ENCODE measurements around the gene JTB.

JTB gene

DNA sequence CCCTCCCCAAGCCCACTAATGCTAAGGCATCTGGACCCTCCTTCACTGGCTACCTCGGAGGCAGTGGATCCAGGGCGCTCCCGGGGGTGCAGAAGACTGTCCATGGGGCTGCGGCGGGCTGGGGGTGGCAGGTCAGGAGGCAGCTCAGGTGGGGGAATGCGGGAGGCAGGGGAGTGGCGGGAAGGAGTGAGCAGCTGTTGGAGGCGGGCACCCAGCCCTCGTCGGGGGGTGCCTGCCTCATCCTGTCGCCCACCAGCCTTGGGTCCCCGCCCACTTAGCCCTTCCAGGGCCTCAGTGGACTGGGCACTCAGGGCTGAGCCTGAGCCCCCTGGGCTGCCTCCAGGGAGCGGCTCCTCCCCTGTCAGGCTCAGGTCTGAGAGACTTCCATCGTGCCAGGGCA is 44.0 kb downstream of the JTB start:
- ChIA-PET POLR2A (no interaction called here), CTCF (interaction anchor here (3.4 kb wide), 1 partner anchor 12 kb away, joined by 15 read pairs; the partner anchor contains the start of gene DENND4B)
- DNase-seq (ENCODE audit: extremely low spot score): no peak
- TF ChIP-seq, protein P1, sequence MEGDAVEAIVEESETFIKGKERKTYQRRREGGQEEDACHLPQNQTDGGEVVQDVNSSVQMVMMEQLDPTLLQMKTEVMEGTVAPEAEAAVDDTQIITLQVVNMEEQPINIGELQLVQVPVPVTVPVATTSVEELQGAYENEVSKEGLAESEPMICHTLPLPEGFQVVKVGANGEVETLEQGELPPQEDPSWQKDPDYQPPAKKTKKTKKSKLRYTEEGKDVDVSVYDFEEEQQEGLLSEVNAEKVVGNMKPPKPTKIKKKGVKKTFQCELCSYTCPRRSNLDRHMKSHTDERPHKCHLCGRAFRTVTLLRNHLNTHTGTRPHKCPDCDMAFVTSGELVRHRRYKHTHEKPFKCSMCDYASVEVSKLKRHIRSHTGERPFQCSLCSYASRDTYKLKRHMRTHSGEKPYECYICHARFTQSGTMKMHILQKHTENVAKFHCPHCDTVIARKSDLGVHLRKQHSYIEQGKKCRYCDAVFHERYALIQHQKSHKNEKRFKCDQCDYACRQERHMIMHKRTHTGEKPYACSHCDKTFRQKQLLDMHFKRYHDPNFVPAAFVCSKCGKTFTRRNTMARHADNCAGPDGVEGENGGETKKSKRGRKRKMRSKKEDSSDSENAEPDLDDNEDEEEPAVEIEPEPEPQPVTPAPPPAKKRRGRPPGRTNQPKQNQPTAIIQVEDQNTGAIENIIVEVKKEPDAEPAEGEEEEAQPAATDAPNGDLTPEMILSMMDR (IDR thresholded peaks at IDR 0.05; ENCODE audit: control extremely low read depth, extremely low read depth, low read depth, missing control alignments): no peak

DNA sequence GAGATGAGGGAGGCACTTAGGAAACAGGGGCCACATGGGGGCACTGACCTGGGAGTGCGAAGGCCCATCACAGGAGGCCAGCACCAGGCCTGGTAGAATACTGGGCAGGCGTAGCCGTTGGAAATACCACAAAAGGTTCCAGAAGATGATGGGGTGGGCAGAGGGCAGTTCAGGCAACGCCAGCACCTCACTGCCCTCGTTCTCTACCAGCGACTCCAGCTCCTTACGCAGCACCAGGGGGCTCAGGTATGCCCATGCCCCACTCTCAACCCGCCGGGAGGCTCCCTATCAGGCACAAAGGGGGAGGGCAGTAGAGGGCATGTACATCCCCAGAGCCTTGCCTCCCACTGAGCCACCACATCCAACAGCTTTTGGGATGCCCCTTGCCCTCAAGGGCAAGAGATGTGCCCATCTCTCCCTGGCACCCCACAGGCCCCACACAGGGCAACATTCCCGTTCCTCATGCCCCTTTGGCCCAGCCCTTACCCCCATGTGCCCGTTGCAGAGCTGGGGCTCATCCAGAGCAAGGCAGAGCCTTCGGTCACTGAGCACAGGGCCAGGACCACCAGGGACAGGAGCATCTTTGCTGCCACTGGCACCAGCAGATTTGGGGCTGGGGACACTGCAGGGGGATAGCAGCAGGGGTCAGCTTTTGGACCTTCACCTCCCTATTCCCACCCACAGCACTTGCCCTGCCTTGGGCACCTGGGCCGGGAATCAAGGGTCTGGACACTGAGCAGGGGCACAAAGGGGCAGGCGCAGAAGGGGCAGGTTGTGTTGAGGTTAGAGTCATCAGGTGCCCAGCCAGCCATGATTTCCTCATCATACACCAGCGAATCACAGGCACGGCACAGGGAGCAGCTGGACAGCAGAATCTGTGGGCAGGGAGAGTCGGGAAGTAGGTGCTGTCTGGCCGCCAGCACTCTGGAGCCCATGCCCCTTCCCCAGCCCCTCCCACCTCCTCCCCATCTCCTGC is 45.0 kb downstream of the JTB start:
- POLR2A ChIA-PET: no interaction called here
- CTCF ChIA-PET: interaction anchor here (1.3 to 3.4 kb wide), 2 partner anchors 13 to 55 kb away, joined by 4 to 15 read pairs; partner anchors contain the start of gene DENND4B
- DNase-seq (ENCODE audit: extremely low spot score): no peak
- TF ChIP-seq, protein P1 (IDR thresholded peaks at IDR 0.05; ENCODE audit: control extremely low read depth, extremely low read depth, low read depth, missing control alignments): no peak

DNA sequence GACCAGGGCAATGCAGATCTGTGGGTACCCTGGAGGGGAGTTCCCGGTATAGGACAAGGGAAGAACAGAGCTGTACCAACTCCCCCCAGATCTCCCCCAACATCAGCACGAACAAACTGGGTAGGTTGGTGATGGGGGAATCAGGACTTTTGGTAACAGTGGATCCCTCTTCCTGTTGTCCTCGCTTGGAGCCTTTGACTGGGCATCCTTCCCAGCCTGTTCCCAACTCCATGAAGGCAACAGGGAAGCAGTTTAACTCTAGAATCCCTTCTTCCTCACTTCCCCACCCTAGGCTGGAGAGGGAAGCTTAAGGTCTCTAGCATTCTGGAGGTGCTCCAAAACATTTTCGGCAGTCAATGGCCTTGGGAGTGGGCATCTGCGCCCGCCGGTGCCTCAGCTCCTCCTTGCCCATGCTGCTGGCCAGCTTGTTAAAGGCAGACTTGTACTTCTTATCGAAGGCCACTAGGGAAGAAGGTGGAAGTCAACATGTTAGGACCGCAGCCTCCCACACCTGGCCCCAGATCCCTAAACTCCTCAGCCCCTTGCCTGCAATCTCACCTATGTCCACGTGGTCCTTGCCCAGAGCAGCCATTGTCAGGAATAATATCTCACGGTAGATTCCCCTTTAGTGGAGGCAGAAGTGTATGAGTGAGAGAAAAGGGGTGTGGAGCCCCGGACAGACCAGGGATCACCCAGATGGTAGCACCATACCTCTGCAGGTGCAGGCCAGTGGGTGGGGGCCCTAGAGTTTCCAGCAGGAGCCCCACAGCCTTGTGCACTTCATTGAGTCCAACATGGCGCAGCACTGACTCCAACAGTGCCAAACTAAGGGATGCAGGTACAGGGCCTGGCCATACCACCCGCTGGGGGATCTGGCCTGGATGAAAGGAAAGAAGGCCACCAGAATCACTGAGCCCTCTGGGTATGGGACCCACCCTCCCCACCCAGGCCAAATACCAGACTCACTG is 47.2 kb downstream of the JTB start:
- ChIA-PET POLR2A (interaction anchor here (0.9 kb wide), 1 partner anchor 61 kb away, joined by 3 read pairs; no protein-coding TSS in a partner anchor), CTCF (interaction anchor here (0.8 to 13.6 kb wide), 4 partner anchors 9 to 132 kb away, joined by 3 to 108 read pairs (median 4); partner anchors contain the start of gene DENND4B)
- no peak for DNase-seq (ENCODE audit: extremely low spot score)
- TF ChIP-seq, protein P1 (IDR thresholded peaks at IDR 0.05; ENCODE audit: control extremely low read depth, extremely low read depth, low read depth, missing control alignments): no peak

DNA sequence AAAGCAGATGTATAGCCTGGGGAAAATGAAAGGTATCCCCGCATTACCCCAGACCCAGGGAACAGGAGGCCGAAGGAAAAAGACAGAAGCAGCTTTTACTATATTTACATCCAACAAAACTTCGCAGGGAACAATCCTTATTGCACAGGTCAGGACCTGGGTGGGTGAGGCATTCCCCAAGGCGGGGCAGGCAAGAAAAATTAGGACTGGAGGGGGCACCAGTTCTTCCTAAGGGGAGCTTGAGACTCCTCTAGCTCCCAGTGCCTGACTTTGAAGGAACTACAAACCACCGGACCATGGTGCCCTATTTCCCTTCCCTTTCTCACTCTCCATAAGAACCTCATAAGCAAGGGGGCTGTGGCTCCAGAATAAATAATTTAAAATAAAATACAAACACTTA is 48.0 kb downstream of the JTB start:
- DNase-seq (ENCODE audit: extremely low spot score): no peak
- TF ChIP-seq, protein P1 (IDR thresholded peaks at IDR 0.05; ENCODE audit: control extremely low read depth, extremely low read depth, low read depth, missing control alignments): no peak
- ChIA-PET CTCF (interaction anchor here (0.8 to 13.6 kb wide), 5 partner anchors 8 to 157 kb away, joined by 3 to 108 read pairs (median 3); partner anchors contain the start of gene DENND4B), POLR2A (interaction anchor here (0.6 to 0.9 kb wide), 2 partner anchors 62 to 64 kb away, joined by 3 to 5 read pairs; no protein-coding TSS in a partner anchor)

DNA sequence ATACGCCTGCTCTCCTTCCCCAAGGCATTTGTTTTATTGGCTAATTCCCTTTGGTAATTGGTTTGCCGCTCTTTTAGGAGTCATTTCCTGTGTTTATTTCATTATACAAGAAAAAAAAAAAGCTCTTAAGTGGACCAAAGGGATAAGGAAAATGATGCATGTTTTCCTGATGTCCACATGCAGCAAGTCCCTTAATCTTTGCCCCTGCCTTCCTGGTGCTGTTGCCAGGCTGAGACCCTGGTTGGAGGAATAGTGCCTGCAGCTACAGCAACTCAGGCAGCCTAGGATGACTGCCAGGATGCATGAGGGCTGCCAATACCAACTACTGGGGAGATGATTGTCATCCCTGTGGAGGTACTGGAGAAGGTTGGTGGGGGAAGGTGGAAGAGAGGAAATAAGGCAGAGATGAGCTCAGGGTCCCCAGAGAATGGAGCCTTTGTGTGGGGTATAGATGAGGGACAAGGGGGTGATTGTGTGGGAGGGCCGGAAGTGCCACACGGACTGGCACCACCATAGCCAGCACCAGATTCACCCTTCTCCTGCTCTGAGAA is 48.6 kb downstream of the JTB start:
- POLR2A ChIA-PET: interaction anchor here (0.6 to 1.0 kb wide), 4 partner anchors 17 to 64 kb away, joined by 3 to 5 read pairs (median 3); partner anchors contain the start of gene DENND4B
- TF ChIP-seq, protein P1 (IDR thresholded peaks at IDR 0.05; ENCODE audit: control extremely low read depth, extremely low read depth, low read depth, missing control alignments): no peak
- no peak for DNase-seq (ENCODE audit: extremely low spot score)
- CTCF ChIA-PET: interaction anchor here (1.0 to 13.6 kb wide), 5 partner anchors 14 to 156 kb away, joined by 3 to 108 read pairs (median 3); partner anchors contain the start of genes CREB3L4 and DENND4B

All from GM10248 (cell line).